HPDE6-E6E7 (cell line): ENCODE measurements around the gene FAM110A.
"Not testable (repeated sequence)": the region's sequence is repeated elsewhere in the genome, so short reads cannot be mapped to it uniquely, and the experiment has no call there.

ENCODE experiments used
- DNase-seq: peaks from one replicate; pipeline ENCODE4 v3.0.0; 2011; ENCODE audit warnings: missing footprints; ENCODE audit errors: extremely low spot score

The FAM110A gene

DNA sequence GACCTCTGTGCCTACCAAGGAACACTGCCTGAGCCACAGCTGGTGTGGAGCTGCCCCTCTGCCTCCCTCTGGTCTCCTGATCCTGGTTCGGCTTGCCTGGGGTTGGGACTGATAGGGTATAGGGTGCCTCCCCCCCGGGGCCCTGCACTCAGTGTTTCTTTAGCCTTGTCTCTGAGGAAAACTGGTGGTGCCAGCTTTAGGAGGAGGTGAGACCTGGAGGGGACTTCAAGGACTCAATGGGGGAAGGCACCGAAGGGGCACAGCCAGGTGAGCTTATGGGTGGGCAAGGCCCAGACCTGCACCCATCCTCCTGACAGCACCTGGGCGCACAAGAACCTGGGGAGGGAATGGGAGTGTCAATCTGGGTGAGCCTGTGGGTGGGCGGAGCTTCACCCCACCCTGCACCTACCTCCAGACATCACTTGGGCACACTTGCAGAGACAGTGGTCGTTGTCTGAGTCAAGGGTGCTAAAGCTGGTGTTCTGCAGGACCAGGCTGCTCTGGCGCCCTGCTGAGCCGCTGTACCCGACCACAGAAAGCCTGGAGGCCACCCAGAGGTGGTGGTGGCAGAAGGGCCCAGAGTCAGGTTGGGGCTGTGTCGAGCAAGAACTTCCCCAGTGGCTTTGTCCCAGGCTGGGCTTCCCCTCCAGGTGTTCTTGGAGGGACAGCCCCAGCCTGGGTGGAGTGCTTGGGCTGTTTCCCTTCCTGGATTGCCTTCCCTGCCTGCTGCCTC is 40.5 kb downstream of the FAM110A start:
- DNase-seq, result no peak

DNA sequence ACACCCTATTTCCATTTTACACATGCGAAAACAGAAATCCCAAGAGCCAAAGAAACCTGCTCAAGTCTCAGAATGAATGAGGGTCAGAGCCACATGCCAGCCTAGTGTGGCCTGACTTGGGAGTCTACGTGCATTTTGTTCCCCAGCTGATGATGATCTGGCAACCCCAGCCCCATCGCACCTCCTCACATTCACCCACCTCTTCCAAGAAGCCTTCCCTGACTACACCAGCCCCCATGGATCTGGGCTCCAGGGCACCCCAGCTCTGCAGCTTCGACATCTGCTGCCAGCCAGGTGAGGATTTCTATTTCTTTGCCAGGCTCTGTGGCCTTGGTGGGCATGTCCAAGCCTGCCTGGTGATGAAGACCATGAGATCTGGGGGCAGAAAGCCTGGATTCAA is 41.6 kb downstream of the FAM110A start:
- DNase-seq, result no peak

DNA sequence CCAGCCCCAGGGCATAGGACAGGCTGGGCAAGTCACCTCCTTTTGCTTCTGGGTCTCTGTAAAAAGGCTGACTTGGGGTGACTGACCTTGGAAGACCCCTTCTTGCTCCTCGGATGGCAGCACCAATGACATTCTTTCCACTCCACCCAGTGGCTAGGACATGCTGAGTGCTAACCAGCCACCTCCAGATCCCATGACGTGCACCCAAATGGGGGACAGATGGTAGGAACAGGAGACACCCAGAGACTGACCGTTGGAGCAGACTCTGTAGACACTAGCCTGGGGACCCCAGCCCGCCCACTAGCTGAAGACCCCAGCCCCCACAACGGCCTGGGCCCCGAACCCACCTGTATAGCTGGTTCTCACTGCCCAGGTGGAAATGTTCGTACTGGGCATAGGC is 44.3 kb downstream of the FAM110A start:
- no peak for DNase-seq

DNA sequence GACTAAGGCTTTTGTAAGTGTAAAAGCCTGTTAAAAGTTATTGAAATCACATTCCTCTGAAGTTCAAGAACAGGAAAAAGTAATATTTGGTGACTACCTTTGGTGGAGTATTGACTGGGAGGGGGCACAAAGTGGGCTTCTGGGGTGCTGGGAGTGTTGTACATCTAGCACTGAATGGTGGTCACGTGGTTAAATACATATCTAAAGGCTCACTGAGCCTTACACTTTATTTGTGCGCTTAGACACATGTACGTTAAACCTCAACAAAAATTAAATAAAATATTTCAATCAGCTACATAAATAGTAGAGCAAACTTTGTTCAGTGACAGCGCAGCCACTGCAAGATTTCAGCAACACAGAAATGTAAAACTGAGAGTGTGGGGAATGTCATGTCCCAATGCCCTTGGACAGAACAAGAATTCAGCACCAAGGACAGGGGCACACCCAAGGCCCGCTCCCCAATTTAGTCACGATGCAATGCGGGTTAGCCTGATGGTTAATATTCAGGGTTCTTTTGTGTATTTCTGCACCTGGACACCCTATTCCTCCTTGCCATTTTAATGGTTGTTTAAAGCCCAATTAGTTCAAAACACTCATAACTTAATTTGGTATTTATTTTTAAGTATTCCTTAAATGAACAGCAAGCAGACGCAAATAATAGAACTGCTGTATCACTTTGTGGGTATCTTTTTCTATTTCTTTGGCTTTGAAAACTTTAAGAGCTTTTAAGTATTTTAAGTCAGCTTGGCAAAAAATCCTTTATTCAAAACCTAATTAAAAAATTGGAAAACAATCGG is 45.2 kb downstream of the FAM110A start:
- DNase-seq, result no peak

DNA sequence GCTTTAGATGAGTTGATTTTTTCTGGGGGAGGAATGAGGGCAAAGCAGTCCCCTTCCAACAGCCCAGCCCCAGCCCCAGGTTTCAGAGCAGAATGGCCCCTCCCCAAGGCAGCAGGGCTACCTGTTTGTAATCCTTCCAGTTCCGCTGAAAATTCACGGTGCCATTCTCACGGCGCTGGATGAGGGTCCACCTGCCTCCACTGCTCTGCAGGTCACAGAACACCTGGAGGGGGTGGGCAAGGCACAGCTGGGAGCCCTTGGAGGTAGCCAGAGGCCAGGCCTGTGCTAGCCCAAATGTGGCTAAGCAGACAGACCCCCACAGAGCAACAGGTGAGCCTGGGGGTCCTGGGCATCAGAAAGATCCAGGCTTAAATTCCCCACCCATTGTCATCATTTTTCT is 46.1 kb downstream of the FAM110A start:
- DNase-seq, result no peak

DNA sequence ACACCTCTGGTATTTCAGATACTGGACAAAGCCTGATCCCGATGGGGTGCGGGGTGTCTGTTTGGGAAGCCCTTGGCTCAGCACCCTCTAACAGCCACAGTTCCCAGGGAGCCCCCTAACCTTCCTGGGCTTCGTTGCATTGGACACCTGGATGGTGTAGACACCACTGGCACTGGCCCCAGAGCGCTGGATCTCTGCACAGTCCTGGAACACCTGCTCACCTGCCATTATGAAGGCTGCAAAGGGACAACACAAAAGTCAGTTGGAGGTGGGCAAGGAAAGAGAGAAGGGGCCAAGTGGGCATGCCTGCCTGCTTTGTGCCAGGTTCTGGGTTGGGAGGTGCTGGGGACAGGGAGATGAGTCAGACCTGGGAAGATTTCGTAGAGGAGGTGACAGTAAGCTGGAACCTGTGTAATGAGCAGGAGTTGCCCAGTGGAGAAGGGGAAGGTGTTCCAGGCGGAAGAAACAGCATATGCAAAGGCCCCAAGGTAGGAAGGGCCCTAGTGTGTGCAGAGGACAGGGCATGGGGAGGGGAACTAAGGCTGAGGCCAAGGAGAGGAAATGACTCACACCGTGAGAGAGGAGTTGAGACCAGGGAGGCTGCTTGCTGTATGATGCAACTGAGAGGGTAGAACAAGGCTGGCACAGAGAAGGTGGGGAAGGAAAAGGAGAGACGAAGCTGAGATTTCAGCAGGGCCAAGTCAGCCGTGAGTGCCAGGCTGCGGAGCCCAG is 47.7 kb downstream of the FAM110A start:
- DNase-seq, result peak; percentile 90

DNA sequence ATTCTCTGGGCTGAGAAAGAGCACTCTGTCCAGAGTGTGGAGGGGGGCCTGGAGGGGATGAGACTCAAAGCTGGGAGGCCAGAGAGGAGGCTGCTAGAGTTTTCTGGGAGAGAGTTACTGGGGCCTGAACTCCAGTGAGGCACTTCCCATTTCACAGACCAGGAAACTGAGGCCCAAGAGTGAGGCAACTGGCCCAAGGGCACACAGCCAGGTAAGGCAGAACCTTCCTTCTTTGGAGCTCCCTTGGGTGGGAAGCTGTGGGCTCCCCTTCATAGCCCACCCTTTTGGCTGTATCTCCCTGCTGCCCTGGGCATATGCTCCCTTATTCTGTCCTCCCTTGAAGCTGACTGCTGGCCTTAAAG is 48.2 kb downstream of the FAM110A start:
- no peak for DNase-seq

DNA sequence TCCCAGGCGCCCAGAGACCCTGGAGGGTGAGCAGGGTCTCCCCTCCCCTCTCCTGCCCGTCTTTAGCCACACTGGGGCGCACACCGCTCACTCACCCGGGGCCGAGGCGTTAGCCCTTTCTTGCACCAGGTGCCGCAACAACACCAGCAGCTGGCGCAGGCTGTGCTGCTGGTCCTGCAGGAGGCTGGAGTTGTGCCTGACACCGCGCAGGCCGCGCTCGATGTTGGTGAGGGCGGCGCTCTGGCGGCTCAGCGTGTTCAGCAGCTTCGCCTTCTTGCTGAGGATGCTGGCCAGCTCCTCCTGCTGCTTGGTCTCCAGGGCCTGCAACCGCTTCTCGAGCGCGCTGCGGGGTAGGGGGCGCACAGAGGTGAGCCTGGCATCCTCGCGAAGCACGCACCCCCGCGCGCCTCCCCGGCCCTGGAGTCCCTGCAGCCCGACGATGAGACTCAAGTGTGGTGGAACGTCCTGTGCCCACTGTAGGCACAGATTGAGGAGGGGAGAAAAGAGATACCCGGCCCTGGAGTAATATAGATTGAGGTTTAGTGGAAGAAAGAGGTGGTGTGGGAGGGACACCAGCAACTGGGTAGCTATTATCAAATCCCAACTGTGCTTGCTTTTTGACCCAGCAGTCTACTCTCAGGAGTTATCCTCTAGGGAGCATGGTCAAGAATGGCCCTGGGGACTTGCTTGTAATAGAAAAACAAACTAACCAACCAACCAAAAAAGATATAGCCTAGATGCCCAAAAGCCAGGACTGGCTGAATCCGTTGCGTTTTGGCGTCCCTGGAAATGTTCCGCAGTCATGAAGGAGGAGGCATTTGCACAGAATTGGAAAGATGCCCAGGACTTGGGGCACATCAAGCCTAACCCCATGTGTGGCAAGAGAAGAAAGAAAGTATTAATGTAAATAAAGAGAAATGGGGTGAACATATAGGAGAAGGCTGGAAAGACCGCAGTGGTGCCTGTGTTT is 51.8 kb downstream of the FAM110A start:
- no peak for DNase-seq

DNA sequence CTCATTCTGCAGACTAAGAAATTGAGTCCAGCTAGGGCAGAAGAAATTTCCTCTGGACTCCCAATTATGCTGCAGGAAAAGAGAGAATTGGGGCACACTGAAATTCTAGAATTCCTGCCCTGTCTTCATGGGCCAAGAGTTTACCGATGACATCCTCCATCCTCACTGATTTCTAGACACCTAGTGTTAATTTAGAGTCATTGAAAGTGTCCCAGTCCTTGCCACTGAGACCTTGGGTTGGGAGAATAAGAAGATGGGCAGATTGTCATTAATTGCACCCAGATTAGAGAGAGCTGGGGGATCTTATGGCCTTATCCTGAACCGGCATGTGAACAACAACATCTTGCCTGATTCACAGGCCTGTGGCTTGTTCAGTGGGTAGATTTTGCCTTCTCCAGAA is 53.6 kb downstream of the FAM110A start:
- DNase-seq, result no peak

DNA sequence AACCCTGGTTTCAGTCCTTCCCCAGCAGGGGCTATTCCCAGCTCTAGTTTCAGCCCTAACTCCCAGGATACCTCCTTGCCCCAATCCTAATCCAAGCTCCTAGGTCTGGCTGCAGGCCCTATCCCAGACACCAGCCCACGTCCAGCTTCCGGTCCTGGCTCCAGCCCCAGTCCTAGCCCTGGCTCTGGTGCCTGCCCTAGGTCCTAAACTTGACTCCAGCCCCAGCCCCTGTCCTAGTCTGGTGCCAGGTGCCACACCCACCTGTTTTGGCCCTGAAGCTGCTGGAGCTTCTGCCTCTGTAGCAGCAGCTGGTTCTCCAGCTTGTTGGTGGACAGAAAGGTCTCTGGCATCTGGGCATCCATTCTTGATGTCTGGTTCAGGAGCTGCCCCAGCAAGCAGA is 54.5 kb downstream of the FAM110A start:
- DNase-seq, result no peak

DNA sequence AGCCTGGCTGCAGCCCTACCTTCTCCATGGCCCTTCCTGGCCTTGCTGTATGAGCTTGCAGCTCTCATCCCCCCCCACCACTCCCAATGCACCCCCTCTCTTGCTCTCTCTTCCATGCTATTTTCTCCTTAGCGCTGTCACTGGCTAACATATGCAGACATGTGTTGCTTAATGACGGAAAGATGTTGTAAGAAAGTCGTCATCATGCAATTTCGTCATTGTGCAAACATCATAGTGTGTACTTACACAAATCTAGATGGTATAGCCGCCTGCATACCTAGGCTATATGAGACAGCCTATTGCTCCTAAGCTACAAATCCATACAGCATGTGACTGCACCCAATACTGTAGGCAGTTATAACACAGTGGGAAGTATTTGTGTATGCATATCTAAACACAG is 55.6 kb downstream of the FAM110A start:
- DNase-seq, result no peak

DNA sequence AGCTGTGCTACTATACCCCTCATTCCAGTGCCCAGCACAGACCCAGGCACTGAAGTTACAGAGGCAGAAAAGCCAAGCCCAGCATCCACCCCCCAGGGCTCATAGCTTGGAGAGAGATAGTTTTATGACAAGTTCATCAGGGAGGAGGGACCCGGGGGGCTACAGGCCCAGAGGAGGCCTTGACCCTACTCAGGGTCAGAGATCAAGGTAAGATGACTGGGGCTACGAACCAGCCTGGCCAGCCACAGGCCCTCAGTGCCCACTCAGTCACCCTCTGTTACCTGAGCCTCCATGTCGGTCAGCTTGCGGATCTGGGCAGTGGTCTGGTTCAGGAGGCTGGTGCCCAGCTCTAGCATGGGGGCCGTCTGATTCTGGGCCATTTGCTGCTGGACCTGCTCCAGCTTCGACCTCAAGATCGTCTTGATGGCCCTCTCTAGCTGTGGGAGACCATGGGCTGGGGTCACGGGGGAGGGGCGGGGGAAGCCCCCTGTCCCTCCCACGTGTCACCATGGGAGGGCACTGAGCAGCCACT is 56.5 kb downstream of the FAM110A start:
- no peak for DNase-seq

DNA sequence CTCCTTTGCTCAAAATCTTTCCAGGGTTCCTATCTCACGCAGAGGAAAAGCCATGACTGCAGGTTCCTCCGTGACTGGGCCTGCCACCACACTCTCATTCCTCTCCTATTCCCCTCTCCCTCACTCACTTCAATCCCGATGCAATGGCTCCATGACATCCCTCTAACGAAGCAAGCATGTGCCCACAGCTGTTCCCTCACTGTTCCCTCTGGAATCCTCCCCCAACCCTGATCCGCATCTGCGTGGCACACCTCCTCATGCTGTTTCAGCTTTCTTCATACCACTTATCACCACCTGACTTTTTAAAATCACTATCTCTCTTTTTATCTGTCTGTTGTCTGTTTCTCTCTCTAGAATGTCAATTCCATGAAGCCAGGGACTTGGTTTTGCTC is 57.1 kb downstream of the FAM110A start:
- no peak for DNase-seq

DNA sequence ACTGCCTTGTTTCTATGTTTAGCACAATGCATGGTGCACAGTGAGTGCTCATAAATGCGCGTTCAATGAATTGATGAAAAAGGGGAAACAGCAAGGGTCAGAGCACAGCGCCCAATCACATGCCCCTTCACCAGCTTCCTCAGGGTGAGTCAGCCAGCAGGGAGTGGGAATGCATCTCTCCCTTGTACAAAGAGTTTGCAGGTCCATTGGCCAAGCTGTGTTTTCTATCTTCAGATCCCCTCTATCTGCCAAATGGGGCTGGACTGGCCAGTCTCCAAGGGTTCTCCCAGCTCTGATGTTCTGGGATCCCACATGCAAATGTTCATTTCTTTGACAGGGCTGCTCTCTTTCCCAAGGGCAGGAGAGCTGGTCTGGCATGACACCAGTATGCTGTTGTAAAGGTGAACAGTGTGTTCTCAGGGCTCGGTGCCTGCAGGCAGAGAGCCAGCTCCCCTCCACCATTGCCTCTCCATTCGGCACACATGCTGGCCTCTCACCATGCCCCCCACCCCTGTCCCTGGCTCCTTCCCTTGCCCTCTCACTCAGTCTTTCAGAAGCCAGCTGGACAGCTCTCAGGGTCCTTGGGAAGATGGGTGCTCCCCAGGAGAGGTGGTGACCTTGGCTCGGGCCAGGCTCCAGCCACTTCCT is 57.7 kb downstream of the FAM110A start:
- DNase-seq, result no peak

DNA sequence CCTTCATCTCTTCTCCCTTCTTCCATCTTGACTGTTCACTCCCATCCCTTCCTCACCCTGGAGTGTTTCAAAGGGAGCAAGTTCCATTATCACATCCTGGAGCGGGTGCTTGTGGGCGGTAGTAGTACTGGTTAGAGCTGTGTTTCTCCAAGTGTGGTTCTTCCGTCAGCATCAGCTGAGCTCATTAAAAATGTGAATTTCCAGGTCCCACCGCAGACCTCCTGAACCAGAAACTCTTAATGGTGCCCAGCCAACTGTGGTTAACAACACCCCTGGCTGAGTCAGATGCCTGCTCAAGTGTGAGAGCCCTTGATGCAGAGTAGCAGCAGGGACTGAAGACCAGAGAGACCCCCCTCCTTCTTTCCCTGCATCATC is 58.2 kb downstream of the FAM110A start:
- no peak for DNase-seq

DNA sequence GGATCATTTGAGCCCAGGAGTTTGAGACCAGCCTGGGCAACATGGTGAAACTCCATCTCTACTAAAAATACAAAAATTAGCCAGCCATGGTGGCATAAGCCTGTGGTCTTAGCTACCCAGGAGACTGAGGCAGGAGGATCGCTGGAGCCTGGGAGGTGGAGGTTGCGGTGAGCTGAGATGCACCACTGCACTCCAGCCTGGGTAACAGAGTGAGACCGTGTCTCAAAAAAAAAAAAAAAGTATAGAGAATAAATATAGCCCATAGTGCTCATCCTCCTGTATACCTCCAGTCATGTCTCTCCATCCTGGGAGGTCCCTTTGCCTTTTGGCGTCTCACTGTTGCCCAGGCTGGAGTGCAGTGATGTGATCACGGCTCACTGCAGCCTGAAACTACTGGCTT is 58.9 kb downstream of the FAM110A start:
- not testable (repeated sequence) for DNase-seq
